DND-41 (cell line): Measurements from ENCODE around the gene EVA1C.

Experiments
- CTCF ChIP-seq: IDR thresholded peaks from 2 replicates; pipeline ENCODE4 v1.5.1; 2012; ENCODE audit warnings: borderline replicate concordance, low read length, moderate library complexity, mild to moderate bottlenecking; ENCODE audit not compliant: poor library complexity, severe bottlenecking; ENCODE audit errors: extremely low read depth
- EZH2 ChIP-seq: IDR thresholded peaks from 3 replicates; pipeline ENCODE4 v1.6.1; 2012; ENCODE audit warnings: borderline replicate concordance, low read depth, mild to moderate bottlenecking, moderate library complexity, low read length, inconsistent platforms; ENCODE audit not compliant: severe bottlenecking

- TF ChIP-seq CTCF (no peak), EZH2 (no peak)
Observed at GRCh38 chr21:32457360-32457840, 44.9 kb downstream of the EVA1C start.
